ENCODE measurements around the gene TENM3.

TENM3 gene

GRCh38 chr4:182294451-182294850 is 51.2 kb downstream of the TENM3 start:
- no peak for ATAC-seq (ENCODE audit: low read depth)
- TF ChIP-seq CTCF (IDR thresholded peaks at IDR 0.05; ENCODE audit: poor library complexity, severe bottlenecking), result no peak
- Histone ChIP-seq H3K27ac (ENCODE audit: poor library complexity, severe bottlenecking) (no peak overlapping the region), H3K4me1 (ENCODE audit: insufficient read depth, poor library complexity, severe bottlenecking) (peaks cover 13% of the 10 kb centered on the region), H3K4me3 (ENCODE audit: severe bottlenecking) (no peak overlapping the region), H3K9me3 (ENCODE audit: severe bottlenecking) (no peaks in the 10 kb centered on the region), H3K36me3 (ENCODE audit: low read depth) (no peaks in the 10 kb centered on the region), H3K27me3 (ENCODE audit: insufficient read depth, poor library complexity, severe bottlenecking) (no peaks in the 10 kb centered on the region)
- no peak for DNase-seq (ENCODE audit: low spot score)

GRCh38 chr4:182297659-182298058 is 54.5 kb downstream of the TENM3 start:
- no peaks in the 10 kb centered on the region for H3K27me3 ChIP-seq (ENCODE audit: insufficient read depth, poor library complexity, severe bottlenecking)
- no peak for TF ChIP-seq CTCF (IDR thresholded peaks at IDR 0.05; ENCODE audit: poor library complexity, severe bottlenecking)
- peaks cover 13% of the 10 kb centered on the region for H3K4me1 ChIP-seq (ENCODE audit: insufficient read depth, poor library complexity, severe bottlenecking)
- no peak overlapping the region for H3K4me3 ChIP-seq (ENCODE audit: severe bottlenecking)
- peak; percentile 94 for ATAC-seq (ENCODE audit: low read depth)
- H3K36me3 ChIP-seq (ENCODE audit: low read depth), result no peaks in the 10 kb centered on the region
- no peak for DNase-seq (ENCODE audit: low spot score)
- H3K27ac ChIP-seq (ENCODE audit: poor library complexity, severe bottlenecking), result no peak overlapping the region
- no peaks in the 10 kb centered on the region for H3K9me3 ChIP-seq (ENCODE audit: severe bottlenecking)

GRCh38 chr4:182301736-182302135 is 58.5 kb downstream of the TENM3 start:
- Histone ChIP-seq H3K36me3 (ENCODE audit: low read depth) (no peaks in the 10 kb centered on the region), H3K27me3 (ENCODE audit: insufficient read depth, poor library complexity, severe bottlenecking) (no peaks in the 10 kb centered on the region), H3K4me3 (ENCODE audit: severe bottlenecking) (no peak overlapping the region), H3K9me3 (ENCODE audit: severe bottlenecking) (no peaks in the 10 kb centered on the region), H3K27ac (ENCODE audit: poor library complexity, severe bottlenecking) (no peak overlapping the region), H3K4me1 (ENCODE audit: insufficient read depth, poor library complexity, severe bottlenecking) (peaks cover 20% of the 10 kb centered on the region)
- no peak for ATAC-seq (ENCODE audit: low read depth)
- no peak for DNase-seq (ENCODE audit: low spot score)
- TF ChIP-seq CTCF (IDR thresholded peaks at IDR 0.05; ENCODE audit: poor library complexity, severe bottlenecking), result no peak

GRCh38 chr4:182303847-182304246 is 60.6 kb downstream of the TENM3 start:
- H3K4me3 ChIP-seq (ENCODE audit: severe bottlenecking), result no peak overlapping the region
- H3K36me3 ChIP-seq (ENCODE audit: low read depth), result no peaks in the 10 kb centered on the region
- no peaks in the 10 kb centered on the region for H3K27me3 ChIP-seq (ENCODE audit: insufficient read depth, poor library complexity, severe bottlenecking)
- H3K27ac ChIP-seq (ENCODE audit: poor library complexity, severe bottlenecking), result no peak overlapping the region
- ATAC-seq (ENCODE audit: low read depth), result no peak
- TF ChIP-seq CTCF (IDR thresholded peaks at IDR 0.05; ENCODE audit: poor library complexity, severe bottlenecking), result no peak
- H3K9me3 ChIP-seq (ENCODE audit: severe bottlenecking), result no peaks in the 10 kb centered on the region
- H3K4me1 ChIP-seq (ENCODE audit: insufficient read depth, poor library complexity, severe bottlenecking), result peaks cover 25% of the 10 kb centered on the region
- no peak for DNase-seq (ENCODE audit: low spot score)

GRCh38 chr4:182306792-182307507 is 63.7 kb downstream of the TENM3 start:
- H3K4me3 ChIP-seq (ENCODE audit: severe bottlenecking), result no peak overlapping the region
- peaks cover 25% of the 10 kb centered on the region for H3K4me1 ChIP-seq (ENCODE audit: insufficient read depth, poor library complexity, severe bottlenecking)
- DNase-seq (ENCODE audit: low spot score) (no peak), ATAC-seq (ENCODE audit: low read depth) (peak; percentile 51)
- peak overlapping the region; percentile 88 for H3K27ac ChIP-seq (ENCODE audit: poor library complexity, severe bottlenecking)
- peak; percentile 44 for TF ChIP-seq CTCF (IDR thresholded peaks at IDR 0.05; ENCODE audit: poor library complexity, severe bottlenecking)
- no peaks in the 10 kb centered on the region for H3K36me3 ChIP-seq (ENCODE audit: low read depth)
- no peaks in the 10 kb centered on the region for H3K9me3 ChIP-seq (ENCODE audit: severe bottlenecking)
- H3K27me3 ChIP-seq (ENCODE audit: insufficient read depth, poor library complexity, severe bottlenecking), result no peaks in the 10 kb centered on the region

Measured in RWPE2 (cell line).